GM10248 (cell line): ENCODE data around the gene SNORC.

Experiments
- CTCF ChIA-PET: fragments of 300-600 bp; sonication (Branson Sonifier 250); formaldehyde crosslinking; extraction: SDS; loops from one replicate; lab custom pipeline; 2021; ENCODE audit warnings: antibody characterized with exemption; lab: Yijun Ruan, JAX
- POLR2A ChIA-PET: fragments of 350-650 bp; sonication (Branson Sonifier 250); formaldehyde crosslinking; extraction: SDS; loops from one replicate; lab custom pipeline; 2020; ENCODE audit warnings: antibody characterized with exemption; lab: Yijun Ruan, JAX
- DNase-seq: peaks from one replicate; pipeline ENCODE4 v3.0.0; 2012; ENCODE audit errors: extremely low spot score
- CTCF ChIP-seq: IDR thresholded peaks from 2 replicates; pipeline ENCODE4 v1.5.1; 2012; ENCODE audit warnings: mild to moderate bottlenecking, low read depth; ENCODE audit errors: extremely low read depth, missing control alignments, control extremely low read depth

The SNORC gene

GRCh38 chr2:232879618-232880494 is 9.8 kb downstream of the SNORC start:
- CTCF ChIA-PET = no interaction called here
- no peak for DNase-seq
- TF ChIP-seq CTCF = no peak
- POLR2A ChIA-PET = no interaction called here

GRCh38 chr2:232880764-232881351 is 10.8 kb downstream of the SNORC start:
- TF ChIP-seq CTCF = no peak
- DNase-seq = no peak
- CTCF ChIA-PET = no interaction called here
- POLR2A ChIA-PET = no interaction called here

- no peak for DNase-seq
- POLR2A ChIA-PET = no interaction called here
- TF ChIP-seq CTCF = no peak
- CTCF ChIA-PET = interaction anchor here (0.9 to 1.2 kb wide), 2 partner anchors 9 to 172 kb away, joined by 3 to 4 read pairs; no protein-coding TSS in a partner anchor
Measured at GRCh38 chr2:232882085-232882484, 12.0 kb downstream of the SNORC start.

GRCh38 chr2:232882505-232883115 is 12.5 kb downstream of the SNORC start:
- ChIA-PET CTCF (interaction anchor here (1.2 kb wide), 1 partner anchor 9 kb away, joined by 3 read pairs; no protein-coding TSS in a partner anchor), POLR2A (no interaction called here)
- TF ChIP-seq CTCF = no peak

GRCh38 chr2:232883116-232883721 is 13.2 kb downstream of the SNORC start:
- POLR2A ChIA-PET = no interaction called here
- no peak for TF ChIP-seq CTCF
- no peak for DNase-seq
- CTCF ChIA-PET = no interaction called here

More at GRCh38 chr2:232882505-232883115, 12.5 kb downstream of the SNORC start:
- no peak for DNase-seq

- POLR2A ChIA-PET = no interaction called here
- DNase-seq = no peak
- CTCF ChIA-PET = interaction anchor here (0.6 to 1.8 kb wide), 2 partner anchors 17 to 170 kb away, joined by 3 to 5 read pairs; no protein-coding TSS in a partner anchor
- TF ChIP-seq CTCF = no peak
Measured at GRCh38 chr2:232884001-232884421, 13.9 kb downstream of the SNORC start.
